GM18873 (cell line): ENCODE results near the gene CENPC.
"Not testable (repeated sequence)": the region's sequence is repeated elsewhere in the genome, so short reads cannot be mapped to it uniquely, and the experiment has no call there.

Source experiments
- ATAC-seq: cut with Tn5 transposase; IDR thresholded peaks from one replicate; pipeline ENCODE4 v1.9.1; 2021; ENCODE audit warnings: mild to moderate bottlenecking, moderate library complexity, moderate number of reproducible peaks; ENCODE audit not compliant: unreplicated experiment, low FRiP score

CENPC gene

GRCh38 chr4:67483868-67484602, 61.3 kb downstream of the CENPC start:
- ATAC-seq: no peak

- no peak for ATAC-seq
Observed at GRCh38 chr4:67480810-67481209, 64.5 kb downstream of the CENPC start.

- ATAC-seq: no peak
Observed at GRCh38 chr4:67475155-67475554, 70.1 kb downstream of the CENPC start.

- no peak for ATAC-seq
Observed at GRCh38 chr4:67470871-67471270, 74.4 kb downstream of the CENPC start.

GRCh38 chr4:67468830-67469229, 76.5 kb downstream of the CENPC start:
- no peak for ATAC-seq

GRCh38 chr4:67466751-67467150, 78.6 kb downstream of the CENPC start:
- no peak for ATAC-seq

- ATAC-seq: no peak
Observed at GRCh38 chr4:67465763-67466052, 79.6 kb downstream of the CENPC start.

- ATAC-seq: no peak
Observed at GRCh38 chr4:67465032-67465762, 80.1 kb downstream of the CENPC start.

GRCh38 chr4:67460574-67460973, 84.7 kb downstream of the CENPC start:
- no peak for ATAC-seq

- no peak for ATAC-seq
Observed at GRCh38 chr4:67459164-67459563, 86.1 kb downstream of the CENPC start.

- ATAC-seq: no peak
Observed at GRCh38 chr4:67456577-67457196, 88.6 kb downstream of the CENPC start.

GRCh38 chr4:67452846-67453205, 92.5 kb downstream of the CENPC start:
- ATAC-seq: not testable (repeated sequence)

GRCh38 chr4:67452100-67452845, 93.0 kb downstream of the CENPC start:
- no peak for ATAC-seq

GRCh38 chr4:67451464-67451863, 93.8 kb downstream of the CENPC start:
- ATAC-seq: no peak

- no peak for ATAC-seq
Observed at GRCh38 chr4:67448621-67449020, 96.7 kb downstream of the CENPC start.

GRCh38 chr4:67447873-67448272, 97.4 kb downstream of the CENPC start:
- ATAC-seq: no peak

GRCh38 chr4:67446811-67447210, 98.5 kb downstream of the CENPC start:
- ATAC-seq: no peak

GRCh38 chr4:67445881-67446280, 99.4 kb downstream of the CENPC start:
- ATAC-seq: not testable (repeated sequence)

GRCh38 chr4:67438975-67439374, 106.3 kb downstream of the CENPC start:
- ATAC-seq: no peak

GRCh38 chr4:67437974-67438713, 107.2 kb downstream of the CENPC start:
- ATAC-seq: no peak
